HCT116 (cell line): Measurements from ENCODE around the gene CCKAR. TPM values are rescaled to one million over a fixed set of nuclear protein-coding genes. Genes with fewer than 3 reads are reported as not detected.

ENCODE experiments used
- ATAC-seq: fragments of 200-7000 bp; cut with Tn5 transposase; 2 replicates; pipeline ENCODE4 v1.9.1; 2020; ENCODE audit warnings: mild to moderate bottlenecking, moderate library complexity
- BruUV-seq: library from RNA; stranded (reverse); fragments of 400-500 nt; replicated peaks from 2 replicates; lab custom pipeline; 2021; lab: Mats Ljungman, UMichigan
- CTCF ChIA-PET: fragments of 300-600 bp; sonication (Branson Sonifier 250); formaldehyde crosslinking; loops from one replicate; lab custom pipeline; 2021; ENCODE audit warnings: antibody characterized with exemption; lab: Charles Lee
- POLR2A ChIA-PET: fragments of 300-600, 350-600 bp; sonication (Branson Sonifier 250); formaldehyde crosslinking; loops from one replicate; lab custom pipeline; 2021; ENCODE audit warnings: antibody characterized with exemption; lab: Charles Lee
- RAD21 ChIA-PET, 2 experiments: fragments of 300-600 bp; sonication (Branson Sonifier 250); formaldehyde crosslinking; loops; one replicate each; lab custom pipeline; 2023; ENCODE audit warnings: low total read pairs in 2 of 2; ENCODE audit not compliant: uncharacterized antibody in 2 of 2, unreplicated experiment in 2 of 2, low non-redundant PET in 1 of 2; lab: Charles Lee
- DNase-seq: peaks from one replicate; pipeline ENCODE4 v3.0.0-alpha.2; 2010; ENCODE audit warnings: low read depth, low spot score
- H2AFZ ChIP-seq: fragments of 200-600 bp; shearing (Covaris generic), sonication (generic); 2 replicates; pipeline ENCODE4 v1.6.1; 2017; ENCODE audit warnings: low read depth, mixed run types, mixed read lengths, antibody characterized with exemption, low read length; ENCODE audit not compliant: poor library complexity, severe bottlenecking
- H3K27ac ChIP-seq: 2 replicates; pipeline ENCODE4 v1.5.1; 2012; ENCODE audit warnings: low read depth, low read length
- H3K27me3 ChIP-seq: fragments of 200-600 bp; sonication (generic); 2 replicates; pipeline ENCODE4 v1.6.1; 2016; ENCODE audit warnings: mixed run types, low read length, mixed read lengths; ENCODE audit not compliant: insufficient read depth
- H3K36me3 ChIP-seq, 2 experiments: fragments of 200-500 bp in 1 of 2; fragments of 200-600 bp in 1 of 2; sonication (Bioruptor generic) in 1 of 2; sonication (generic) in 1 of 2; 2 replicates each; pipeline versions ENCODE4 v1.5.1 to v1.6.1; 2014 to 2016; ENCODE audit warnings: low read length in 2 of 2, inconsistent platforms in 1 of 2, mixed read lengths in 1 of 2, mixed run types in 1 of 2; ENCODE audit not compliant: insufficient read depth in 2 of 2, control insufficient read depth in 1 of 2
- H3K4me1 ChIP-seq, 2 experiments: fragments of 200-600 bp in 1 of 2; sonication (generic) in 1 of 2; 2 replicates each; pipeline versions ENCODE4 v1.5.1 to v1.6.1; 2012 to 2017; ENCODE audit warnings: low read length in 2 of 2, inconsistent platforms in 1 of 2, mild to moderate bottlenecking in 1 of 2, mixed read lengths in 1 of 2, mixed run types in 1 of 2, moderate library complexity in 1 of 2; ENCODE audit not compliant: insufficient read depth in 2 of 2, control insufficient read depth in 1 of 2
- H3K4me2 ChIP-seq: fragments of 200-600 bp; sonication (generic); 2 replicates; pipeline ENCODE4 v1.6.1; 2017; ENCODE audit warnings: mixed run types, low read length, mixed read lengths
- H3K4me3 ChIP-seq, 2 experiments: fragments of 200-600 bp in 1 of 2; sonication (generic) in 1 of 2; replicated peaks in 1 of 2; 2 replicates each; pipeline ENCODE4 v1.5.1; 2011 to 2016; ENCODE audit warnings: low read length in 2 of 2, control low read depth in 1 of 2, low read depth in 1 of 2, mild to moderate bottlenecking in 1 of 2, mixed read lengths in 1 of 2, mixed run types in 1 of 2
- H3K79me2 ChIP-seq: fragments of 200-600 bp; sonication (generic); 2 replicates; pipeline ENCODE4 v1.6.1; 2017; ENCODE audit warnings: mild to moderate bottlenecking, mixed run types, low read length, moderate library complexity, mixed read lengths; ENCODE audit not compliant: insufficient read depth
- H3K9ac ChIP-seq: fragments of 200-600 bp; sonication (generic); 2 replicates; pipeline ENCODE4 v1.6.1; 2016; ENCODE audit warnings: low read length, mixed read lengths
- H3K9me2 ChIP-seq: fragments of 200-600 bp; sonication (generic), shearing (Covaris generic); 2 replicates; pipeline ENCODE4 v1.6.1; 2017; ENCODE audit warnings: mixed run types, mild to moderate bottlenecking, moderate library complexity; ENCODE audit not compliant: insufficient read depth
- H3K9me3 ChIP-seq, 2 experiments: fragments of 200-500 bp in 1 of 2; fragments of 200-600 bp in 1 of 2; sonication (Bioruptor generic) in 1 of 2; sonication (generic) in 1 of 2; 2 replicates each; pipeline ENCODE4 v1.6.1; 2014 to 2017; ENCODE audit warnings: low read length in 2 of 2, mixed read lengths in 2 of 2, inconsistent platforms in 1 of 2, low read depth in 1 of 2, mild to moderate bottlenecking in 1 of 2, mixed run types in 1 of 2, moderate library complexity in 1 of 2; ENCODE audit not compliant: control insufficient read depth in 1 of 2, insufficient read depth in 1 of 2
- H4K20me1 ChIP-seq: fragments of 200-600 bp; sonication (generic), shearing (Covaris generic); 2 replicates; pipeline ENCODE4 v1.6.1; 2017; ENCODE audit warnings: mixed run types, mild to moderate bottlenecking, moderate library complexity; ENCODE audit not compliant: insufficient read depth
- CBX3 ChIP-seq: IDR thresholded peaks from 2 replicates; pipeline ENCODE4 v1.6.1; 2012; ENCODE audit warnings: low read depth
- CEBPB ChIP-seq: IDR thresholded peaks from 2 replicates; pipeline ENCODE4 v1.6.1; 2012; ENCODE audit warnings: low read depth
- FOSL1 ChIP-seq: IDR thresholded peaks from 2 replicates; pipeline ENCODE4 v1.6.1; 2012; ENCODE audit warnings: low read depth
- JUND ChIP-seq: IDR thresholded peaks from 2 replicates; pipeline ENCODE4 v1.6.1; 2012
- POLR2AphosphoS5 ChIP-seq: IDR thresholded peaks from 2 replicates; pipeline ENCODE4 v1.6.1; 2011; ENCODE audit warnings: mild to moderate bottlenecking, low read depth, low read length, moderate library complexity
- RAD21 ChIP-seq: IDR thresholded peaks from 2 replicates; pipeline ENCODE4 v1.6.1; 2012; ENCODE audit warnings: low read depth, mild to moderate bottlenecking
- SP1 ChIP-seq: IDR thresholded peaks from 2 replicates; pipeline ENCODE4 v1.6.1; 2012; ENCODE audit warnings: low read depth
- TCF7L2 ChIP-seq: IDR thresholded peaks from 2 replicates; pipeline ENCODE4 v1.7.0; 2011; ENCODE audit warnings: borderline replicate concordance, inconsistent platforms; ENCODE audit not compliant: insufficient read depth, insufficient read length; ENCODE audit errors: extremely low read depth
- YY1 ChIP-seq: IDR thresholded peaks from 2 replicates; pipeline ENCODE4 v1.6.1; 2011; ENCODE audit warnings: low read length, low read depth, moderate library complexity, mild to moderate bottlenecking; ENCODE audit not compliant: insufficient replicate concordance; ENCODE audit errors: extremely low read depth
- ZNF274 ChIP-seq: fragments of 200-500 bp; sonication (Bioruptor generic); IDR thresholded peaks from 2 replicates; pipeline ENCODE4 v1.6.1; 2014; ENCODE audit warnings: mild to moderate bottlenecking, low read depth, low read length, inconsistent platforms
- intact Hi-C: fragments of 100-400 bp; cut with micrococcal nuclease; formaldehyde crosslinking; loops from 2 replicates; pipeline ENCODE4 v1.10.0; 2022
- total RNA-seq: library from RNA; stranded (reverse); gene quantifications from one replicate; pipeline ENCODE4 v1.2.1, GENCODE V29; 2021; ENCODE audit not compliant: unreplicated experiment
- TF ChIP-seq, protein P1 (sequence below): IDR thresholded peaks from 2 replicates; pipeline ENCODE4 v1.6.1; 2012; ENCODE audit warnings: low read depth
- TF ChIP-seq, protein P2 (sequence below): IDR thresholded peaks from 2 replicates; pipeline ENCODE4 v1.6.1; 2012

Gene CCKAR
- total RNA-seq, 1 experiment from 2014 or later, result not detected

DNA sequence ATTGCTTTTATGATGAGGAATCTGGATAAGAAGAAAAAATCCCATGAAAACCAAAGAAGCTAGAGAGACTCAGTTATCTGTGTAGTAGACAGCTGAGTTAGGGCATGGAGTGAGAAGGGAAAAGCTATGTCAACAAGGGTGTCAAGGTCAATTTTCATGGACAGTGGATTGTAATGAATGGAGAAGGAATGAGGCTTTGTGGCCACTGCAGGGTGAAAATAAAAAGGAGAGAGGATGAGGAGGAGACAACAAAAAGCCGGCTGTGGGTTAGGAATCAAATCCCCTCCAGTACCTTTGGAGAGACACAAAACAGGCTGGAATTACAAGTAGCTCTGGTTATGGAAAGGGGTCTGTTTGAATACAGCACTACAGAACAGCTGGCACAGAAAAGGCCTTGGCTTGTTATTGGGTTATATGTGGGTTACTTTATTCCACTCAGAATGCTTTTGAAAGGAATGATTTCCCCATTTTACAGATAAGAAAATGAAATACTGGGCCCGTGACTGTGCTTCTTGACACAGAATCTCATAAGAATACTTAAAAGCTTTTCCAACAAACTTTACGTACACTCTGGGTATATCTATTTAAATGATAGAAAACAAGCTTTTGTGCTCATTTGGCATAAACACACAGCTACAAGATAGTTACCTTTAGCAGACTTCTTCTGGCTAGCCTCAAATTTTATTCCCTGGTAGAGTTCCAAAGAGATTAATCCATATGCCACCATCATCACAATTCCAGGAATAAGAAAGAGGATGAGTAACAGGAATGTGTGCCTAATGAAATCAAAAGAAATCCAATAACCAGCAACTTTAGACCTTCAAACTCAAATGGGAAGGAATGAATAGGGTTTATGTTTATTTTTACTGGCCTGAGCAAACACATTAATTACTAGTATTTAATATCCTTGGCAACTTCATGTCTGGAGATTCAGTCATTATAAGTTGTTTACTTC is 7.5 kb downstream of the CCKAR start:
- Histone ChIP-seq H3K4me1 (no peaks in the 10 kb centered on the region), H3K36me3 (no peaks in the 10 kb centered on the region), H3K9ac (no peak overlapping the region), H3K79me2 (no peaks in the 10 kb centered on the region), H3K4me2 (no peak overlapping the region), H3K9me2 (no peaks in the 10 kb centered on the region), H3K27me3 (no peaks in the 10 kb centered on the region), H3K9me3 (no peaks in the 10 kb centered on the region), H3K4me3 (no peak overlapping the region), H4K20me1 (no peaks in the 10 kb centered on the region), H2AFZ (no peak overlapping the region), H3K27ac (no peak overlapping the region)
- CTCF ChIA-PET, result no interaction called here
- ATAC-seq (no peak), DNase-seq (no peak)
- BruUV-seq, result no TSS peak
- TF ChIP-seq FOSL1 (no peak), SP1 (no peak), ZNF274 (no peak), CBX3 (no peak), TCF7L2 (no peak), POLR2AphosphoS5 (no peak), RAD21 (no peak), YY1 (no peak), JUND (no peak), CEBPB (no peak)
- TF ChIP-seq, protein P1, sequence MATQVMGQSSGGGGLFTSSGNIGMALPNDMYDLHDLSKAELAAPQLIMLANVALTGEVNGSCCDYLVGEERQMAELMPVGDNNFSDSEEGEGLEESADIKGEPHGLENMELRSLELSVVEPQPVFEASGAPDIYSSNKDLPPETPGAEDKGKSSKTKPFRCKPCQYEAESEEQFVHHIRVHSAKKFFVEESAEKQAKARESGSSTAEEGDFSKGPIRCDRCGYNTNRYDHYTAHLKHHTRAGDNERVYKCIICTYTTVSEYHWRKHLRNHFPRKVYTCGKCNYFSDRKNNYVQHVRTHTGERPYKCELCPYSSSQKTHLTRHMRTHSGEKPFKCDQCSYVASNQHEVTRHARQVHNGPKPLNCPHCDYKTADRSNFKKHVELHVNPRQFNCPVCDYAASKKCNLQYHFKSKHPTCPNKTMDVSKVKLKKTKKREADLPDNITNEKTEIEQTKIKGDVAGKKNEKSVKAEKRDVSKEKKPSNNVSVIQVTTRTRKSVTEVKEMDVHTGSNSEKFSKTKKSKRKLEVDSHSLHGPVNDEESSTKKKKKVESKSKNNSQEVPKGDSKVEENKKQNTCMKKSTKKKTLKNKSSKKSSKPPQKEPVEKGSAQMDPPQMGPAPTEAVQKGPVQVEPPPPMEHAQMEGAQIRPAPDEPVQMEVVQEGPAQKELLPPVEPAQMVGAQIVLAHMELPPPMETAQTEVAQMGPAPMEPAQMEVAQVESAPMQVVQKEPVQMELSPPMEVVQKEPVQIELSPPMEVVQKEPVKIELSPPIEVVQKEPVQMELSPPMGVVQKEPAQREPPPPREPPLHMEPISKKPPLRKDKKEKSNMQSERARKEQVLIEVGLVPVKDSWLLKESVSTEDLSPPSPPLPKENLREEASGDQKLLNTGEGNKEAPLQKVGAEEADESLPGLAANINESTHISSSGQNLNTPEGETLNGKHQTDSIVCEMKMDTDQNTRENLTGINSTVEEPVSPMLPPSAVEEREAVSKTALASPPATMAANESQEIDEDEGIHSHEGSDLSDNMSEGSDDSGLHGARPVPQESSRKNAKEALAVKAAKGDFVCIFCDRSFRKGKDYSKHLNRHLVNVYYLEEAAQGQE, result no peak
- TF ChIP-seq, protein P2, sequence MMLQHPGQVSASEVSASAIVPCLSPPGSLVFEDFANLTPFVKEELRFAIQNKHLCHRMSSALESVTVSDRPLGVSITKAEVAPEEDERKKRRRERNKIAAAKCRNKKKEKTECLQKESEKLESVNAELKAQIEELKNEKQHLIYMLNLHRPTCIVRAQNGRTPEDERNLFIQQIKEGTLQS, result no peak
- RAD21 ChIA-PET, result no interaction called here
- intact Hi-C loops, result no loop called here
- POLR2A ChIA-PET, result no interaction called here
